H1 (cell line): ENCODE data around the gene MLEC. TPM values are rescaled to one million over a fixed set of nuclear protein-coding genes. Genes with fewer than 3 reads are reported as not detected.
A peak's percentile ranks its signal among the peaks of the same experiment; 100 is the strongest.

Experiments
- CTCF ChIA-PET: fragments of 300-600 bp; sonication (Branson Sonifier 250); formaldehyde crosslinking; loops from one replicate; lab custom pipeline; 2021; ENCODE audit not compliant: partially characterized antibody; lab: Charles Lee
- POLR2A ChIA-PET: fragments of 300-600 bp; sonication (Branson Sonifier 250); formaldehyde crosslinking; loops from one replicate; lab custom pipeline; 2021; ENCODE audit warnings: inconsistent platforms; ENCODE audit not compliant: partially characterized antibody; lab: Charles Lee
- DNase-seq, 2 experiments: peaks; one replicate each; pipeline versions ENCODE4 v3.0.0 to v3.0.0-alpha.2; 2010 to 2022; ENCODE audit warnings: low spot score in 2 of 2, low read depth in 1 of 2, mixed read lengths in 1 of 2
- FAIRE-seq: peaks from 2 replicates; lab custom pipeline; 2011; peaks lifted over from hg19 to GRCh38; lab: Jason Lieb, UNC
- H2AFZ ChIP-seq: 2 replicates; pipeline ENCODE4 v1.8.1; 2012; ENCODE audit warnings: low read length, inconsistent platforms
- H2AK5ac ChIP-seq: 2 replicates; pipeline ENCODE4 v1.6.1; 2013; ENCODE audit warnings: low read depth, low read length
- H2BK120ac ChIP-seq: replicated peaks from 2 replicates; pipeline ENCODE3; 2013; ENCODE audit warnings: low read depth, low read length, inconsistent platforms
- H2BK12ac ChIP-seq: 2 replicates; pipeline ENCODE4 v1.6.1; 2013; ENCODE audit warnings: low read depth, low read length
- H2BK15ac ChIP-seq: 2 replicates; pipeline ENCODE4 v1.6.1; 2013; ENCODE audit warnings: low read length
- H2BK20ac ChIP-seq: 2 replicates; pipeline ENCODE4 v1.6.1; 2013; ENCODE audit warnings: low read length
- H2BK5ac ChIP-seq: 2 replicates; pipeline ENCODE4 v1.6.1; 2013; ENCODE audit warnings: low read depth, low read length
- H3K14ac ChIP-seq: 2 replicates; pipeline ENCODE4 v1.6.1; 2013; ENCODE audit warnings: inconsistent platforms; ENCODE audit not compliant: insufficient read length
- H3K18ac ChIP-seq: 2 replicates; pipeline ENCODE4 v1.6.1; 2013; ENCODE audit warnings: low read length; ENCODE audit errors: extremely low read depth
- H3K23ac ChIP-seq: 2 replicates; pipeline ENCODE4 v1.6.1; 2013; ENCODE audit warnings: inconsistent platforms; ENCODE audit not compliant: insufficient read length
- H3K23me2 ChIP-seq: 2 replicates; pipeline ENCODE4 v1.6.1; 2013; ENCODE audit warnings: low read depth, low read length
- H3K27ac ChIP-seq: 2 replicates; pipeline ENCODE4 v1.6.1; 2011; ENCODE audit warnings: low read depth, low read length, inconsistent platforms
- H3K27me3 ChIP-seq, 4 experiments: replicated peaks in 1 of 4; 1 replicate in 1 of 4; 2 replicates in 3 of 4; pipeline versions ENCODE4 v1.6.1 to v1.8.1; 2011 to 2013; ENCODE audit warnings: low read length in 3 of 4, mild to moderate bottlenecking in 3 of 4, inconsistent platforms in 2 of 4, mixed read lengths in 2 of 4, moderate library complexity in 1 of 4; ENCODE audit not compliant: control insufficient read depth in 3 of 4, insufficient read depth in 3 of 4; ENCODE audit errors: extremely low read depth in 1 of 4
- H3K36me3 ChIP-seq, 4 experiments: 2 replicates each; pipeline versions ENCODE4 v1.6.1 to v1.8.1; 2011 to 2013; ENCODE audit warnings: mild to moderate bottlenecking in 4 of 4, low read length in 3 of 4, moderate library complexity in 2 of 4, control low read depth in 1 of 4, inconsistent platforms in 1 of 4; ENCODE audit not compliant: insufficient read depth in 4 of 4, control insufficient read depth in 2 of 4
- H3K4ac ChIP-seq: replicated peaks from 2 replicates; pipeline ENCODE3; 2013; ENCODE audit warnings: low read length, low read depth, mixed read lengths, inconsistent platforms; ENCODE audit not compliant: insufficient read length
- H3K4me1 ChIP-seq, 4 experiments: replicated peaks in 1 of 4; 1 replicate in 1 of 4; 2 replicates in 3 of 4; pipeline versions ENCODE4 v1.6.1 to v1.8.1; 2011 to 2013; ENCODE audit warnings: low read length in 3 of 4, inconsistent platforms in 2 of 4, mixed read lengths in 1 of 4; ENCODE audit not compliant: insufficient read depth in 4 of 4, control insufficient read depth in 3 of 4
- H3K4me2 ChIP-seq, 2 experiments: 2 replicates each; pipeline versions ENCODE4 v1.6.1 to v1.8.1; 2011 to 2013; ENCODE audit warnings: low read depth in 2 of 2, low read length in 2 of 2, control low read depth in 1 of 2, inconsistent platforms in 1 of 2, mild to moderate bottlenecking in 1 of 2; ENCODE audit not compliant: insufficient read depth in 1 of 2
- H3K4me3 ChIP-seq, 4 experiments: fragments of 200-600, 300-600 bp in 1 of 4; sonication (generic), shearing (Covaris generic), sonication (Bioruptor Twin) in 1 of 4; 2 replicates each; pipeline versions ENCODE4 v1.5.1 to v1.8.1; 2011 to 2016; ENCODE audit warnings: low read length in 4 of 4, low read depth in 3 of 4, control low read depth in 2 of 4, inconsistent platforms in 2 of 4, mild to moderate bottlenecking in 2 of 4, mixed read lengths in 1 of 4, moderate library complexity in 1 of 4; ENCODE audit not compliant: insufficient read depth in 2 of 4; ENCODE audit errors: extremely low read depth in 1 of 4
- H3K56ac ChIP-seq: replicated peaks from 2 replicates; pipeline ENCODE3; 2013; ENCODE audit warnings: low read depth, mild to moderate bottlenecking, mixed read lengths, low read length, inconsistent platforms; ENCODE audit not compliant: insufficient read length
- H3K79me1 ChIP-seq: 2 replicates; pipeline ENCODE4 v1.6.1; 2013; ENCODE audit warnings: low read depth, low read length, control low read depth
- H3K79me2 ChIP-seq, 2 experiments: 2 replicates each; pipeline versions ENCODE4 v1.6.1 to v1.8.1; 2012 to 2013; ENCODE audit warnings: low read length in 2 of 2, mild to moderate bottlenecking in 2 of 2, inconsistent platforms in 1 of 2; ENCODE audit not compliant: insufficient read depth in 2 of 2, control insufficient read depth in 1 of 2
- H3K9ac ChIP-seq, 4 experiments: replicated peaks in 1 of 4; 1 replicate in 1 of 4; 2 replicates in 3 of 4; pipeline versions ENCODE4 v1.6.1 to v1.8.1; 2011 to 2013; ENCODE audit warnings: low read depth in 3 of 4, low read length in 3 of 4, control low read depth in 2 of 4, mild to moderate bottlenecking in 2 of 4, moderate library complexity in 2 of 4, inconsistent platforms in 1 of 4; ENCODE audit errors: extremely low read depth in 1 of 4
- H3K9me3 ChIP-seq, 2 experiments: 2 replicates each; pipeline versions ENCODE4 v1.6.1 to v1.8.1; 2012 to 2013; ENCODE audit warnings: mild to moderate bottlenecking in 2 of 2, moderate library complexity in 2 of 2, control low read depth in 1 of 2, inconsistent platforms in 1 of 2, low read depth in 1 of 2, low read length in 1 of 2, mixed read lengths in 1 of 2; ENCODE audit not compliant: insufficient read depth in 2 of 2
- H4K20me1 ChIP-seq, 2 experiments: replicated peaks in 1 of 2; 2 replicates each; pipeline versions ENCODE3 to v1.8.1; 2011 to 2013; ENCODE audit warnings: inconsistent platforms in 2 of 2, low read length in 2 of 2, mild to moderate bottlenecking in 1 of 2; ENCODE audit not compliant: insufficient read depth in 2 of 2, control insufficient read depth in 1 of 2
- H4K5ac ChIP-seq: 2 replicates; pipeline ENCODE4 v1.6.1; 2013; ENCODE audit warnings: low read length, low read depth, mixed read lengths, inconsistent platforms; ENCODE audit not compliant: insufficient read length
- H4K8ac ChIP-seq: 2 replicates; pipeline ENCODE4 v1.8.0; 2013; ENCODE audit warnings: mild to moderate bottlenecking, moderate library complexity, low read length, inconsistent platforms; ENCODE audit not compliant: insufficient read depth; ENCODE audit errors: extremely low read depth
- H4K91ac ChIP-seq: replicated peaks from 2 replicates; pipeline ENCODE3; 2013; ENCODE audit warnings: low read length, mixed read lengths, inconsistent platforms; ENCODE audit not compliant: insufficient read length
- BCL11A ChIP-seq, 2 experiments: IDR thresholded peaks; one replicate each; pipeline ENCODE4 v1.6.1; 2011; ENCODE audit warnings: low read depth in 2 of 2, low read length in 2 of 2, mild to moderate bottlenecking in 2 of 2
- CTBP2 ChIP-seq: IDR thresholded peaks from 2 replicates; pipeline ENCODE4 v1.7.0; 2011; ENCODE audit warnings: borderline replicate concordance, mild to moderate bottlenecking, moderate library complexity, mixed read lengths, low read length; ENCODE audit not compliant: insufficient read depth, insufficient read length
- GABPA ChIP-seq: IDR thresholded peaks from 2 replicates; pipeline ENCODE4 v1.6.1; 2011; ENCODE audit warnings: mild to moderate bottlenecking, low read length, moderate library complexity, borderline replicate concordance; ENCODE audit not compliant: insufficient read depth
- JUN ChIP-seq: IDR thresholded peaks from 2 replicates; pipeline ENCODE4 v1.6.1; 2011; ENCODE audit warnings: low read depth, mild to moderate bottlenecking, improper control_type of control experiment, low read length
- KDM5A ChIP-seq: fragments of 200-600 bp; IDR thresholded peaks from 2 replicates; pipeline ENCODE4 v1.7.1; 2012; ENCODE audit warnings: mild to moderate bottlenecking, low read length, inconsistent platforms, mixed read lengths
- PHF8 ChIP-seq: fragments of 200-600 bp; sonication (generic); conservative IDR thresholded peaks from 2 replicates; pipeline ENCODE4 v1.7.1; 2012; ENCODE audit warnings: low read depth, mild to moderate bottlenecking, inconsistent platforms, low read length, moderate library complexity
- POLR2A ChIP-seq, 2 experiments: IDR thresholded peaks; 1 replicate in 1 of 2; 2 replicates in 1 of 2; pipeline ENCODE4 v1.6.1; 2011; ENCODE audit warnings: low read depth in 2 of 2, low read length in 2 of 2, mild to moderate bottlenecking in 2 of 2; ENCODE audit errors: control extremely low read depth in 1 of 2
- TAF1 ChIP-seq: IDR thresholded peaks from 2 replicates; pipeline ENCODE4 v1.6.1; 2011; ENCODE audit warnings: mild to moderate bottlenecking, low read depth, low read length
- TAF7 ChIP-seq: optimal IDR thresholded peaks from 2 replicates; pipeline ENCODE3; 2011; ENCODE audit warnings: low read depth, mild to moderate bottlenecking, inconsistent platforms, low read length, moderate library complexity, borderline replicate concordance
- WGBS, 2 experiments: shearing (Covaris generic) in 1 of 2; methylation state at CpG; one replicate each; pipeline versions ENCODE4 v1.1.6 to v1.1.7; 2013 to 2015; ENCODE audit warnings: low lambda C conversion rate in 2 of 2, mixed read lengths in 2 of 2, inconsistent platforms in 1 of 2, low coverage in 1 of 2, missing lambda C conversion rate in 1 of 2; ENCODE audit not compliant: insufficient replicate concordance in 2 of 2, insufficient coverage in 1 of 2, insufficient read length in 1 of 2; ENCODE audit errors: extremely low coverage in 1 of 2, missing lambda C conversion rate in 1 of 2; 5-methylcytosine and 5-hydroxymethylcytosine counted together
- polyA plus RNA-seq, 7 experiments: library from polyadenylated mRNA; depleted of rRNA in 3 of 7; stranded (reverse) in 5 of 7; unstranded in 2 of 7; fragments of >200 nt in 5 of 7; fragments of 200-250 nt in 2 of 7; gene quantifications; 1 replicate in 5 of 7; 2 replicates in 1 of 7; 4 replicates in 1 of 7; pipeline versions ENCODE4 v1.2.1 to v1.2.3, GENCODE V29; 2011 to 2013; ENCODE audit warnings: missing spikeins in 2 of 7, mixed read lengths in 2 of 7
- total RNA-seq: library from RNA; stranded (reverse); fragmentation: NEBNext Ultra II Directional; extraction: Animal tissue kit (Norgen Biotek cat#: 25700); gene quantifications from 2 replicates; pipeline ENCODE4 v1.2.1, GENCODE V29; 2021
- TF ChIP-seq, protein P1 (sequence below): IDR thresholded peaks from 2 replicates; pipeline ENCODE4 v1.6.1; 2012; ENCODE audit warnings: low read length, inconsistent platforms
- TF ChIP-seq, protein P2 (sequence below): IDR thresholded peaks from 2 replicates; pipeline ENCODE4 v1.6.1; 2011; ENCODE audit warnings: low read depth, mild to moderate bottlenecking, low read length; ENCODE audit not compliant: insufficient read depth

The MLEC gene
- total and polyA plus RNA-seq, 2 of the 8 experiments (the other 6 are each of a cell fraction or from before 2014, with no cell fraction given) = 37.1 to 260 TPM

DNA sequence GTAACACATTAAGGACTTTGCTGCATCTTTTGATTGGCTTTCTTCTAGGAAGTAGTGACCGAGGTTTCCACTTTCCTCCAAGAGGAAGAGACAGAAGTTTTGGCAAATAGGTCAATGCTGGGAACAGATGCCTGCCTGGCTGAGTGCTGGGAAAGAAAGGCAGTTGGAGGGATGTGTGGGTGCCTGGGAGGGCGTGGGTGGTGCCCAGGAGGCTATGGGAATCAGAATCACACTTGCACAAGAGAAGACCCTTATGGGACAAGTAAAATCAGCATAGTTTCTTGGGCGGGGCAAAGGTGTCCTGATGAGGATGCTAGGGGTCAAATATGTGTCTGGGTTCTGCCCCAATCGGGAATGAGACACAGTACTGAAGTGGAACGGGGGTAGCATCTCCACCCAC is 37.8 kb downstream of the MLEC start:
- Histone ChIP-seq H2BK20ac (no peak overlapping the region), H3K79me2 (no peaks in the 10 kb centered on the region), H2BK12ac (no peak overlapping the region), H3K14ac (no peak overlapping the region), H2BK120ac (no peak overlapping the region), H3K36me3 (peaks cover 20 to 37% (median 30%) of the 10 kb centered on the region in 4 experiments), H4K20me1 (peaks cover 0 to 8% of the 10 kb centered on the region in 2 experiments), H3K4me1 (peaks cover 0 to 5% (median 4%) of the 10 kb centered on the region in 4 experiments; a peak in 4 of 7 replicates), H3K9ac (no peak overlapping the region), H3K9me3 (no peaks in the 10 kb centered on the region), H3K27ac (no peak overlapping the region), H3K56ac (no peak overlapping the region), H4K91ac (no peak overlapping the region), H2AK5ac (no peak overlapping the region), H2AFZ (no peak overlapping the region), H3K4me3 (peak overlapping the region in 3 of 4 experiments; percentile 37 to 67 (median 37); a peak in 5 of 8 replicates), H3K4me2 (peak overlapping the region; percentile 77 to 81), H3K27me3 (peaks cover 0 to 4% (median 1%) of the 10 kb centered on the region in 4 experiments; a peak in 3 of 7 replicates), H2BK15ac (no peak overlapping the region), H2BK5ac (no peak overlapping the region), H4K5ac (no peak overlapping the region), H3K18ac (no peak overlapping the region), H3K4ac (no peak overlapping the region), H4K8ac (no peak overlapping the region), H3K23ac (no peak overlapping the region), H3K79me1 (no peaks in the 10 kb centered on the region), H3K23me2 (peaks cover 4% of the 10 kb centered on the region; the same call in 1 of the 2 replicates)
- CTCF ChIA-PET = interaction anchor here (0.6 to 1.4 kb wide), 7 partner anchors 8 to 247 kb away, joined by 3 to 7 read pairs (median 4); partner anchors contain the start of gene POP5
- POLR2A ChIA-PET = interaction anchor here (0.8 to 1.5 kb wide), 4 partner anchors 13 to 170 kb away, joined by 3 to 6 read pairs (median 6); partner anchors contain the start of gene POP5
- FAIRE-seq = no peak
- WGBS, 2 experiments = 75% methylated on average over 5 of the region's 5 CpGs; no CpG with 5 or more reads in 1 of the 2 experiments
- DNase-seq = no peak
- TF ChIP-seq GABPA (no peak), PHF8 (no peak), TAF1 (no peak), POLR2A (IDR thresholded peaks at IDR 0.05; ENCODE audit: control extremely low read depth in 1 of 2, low read depth in 2 of 2, low read length in 2 of 2) (no peak), JUN (no peak), BCL11A (IDR thresholded peaks at IDR 0.05; ENCODE audit: low read depth in 2 of 2, low read length in 2 of 2) (no peak), KDM5A (no peak), CTBP2 (no peak), TAF7 (no peak)
- TF ChIP-seq, protein P1, sequence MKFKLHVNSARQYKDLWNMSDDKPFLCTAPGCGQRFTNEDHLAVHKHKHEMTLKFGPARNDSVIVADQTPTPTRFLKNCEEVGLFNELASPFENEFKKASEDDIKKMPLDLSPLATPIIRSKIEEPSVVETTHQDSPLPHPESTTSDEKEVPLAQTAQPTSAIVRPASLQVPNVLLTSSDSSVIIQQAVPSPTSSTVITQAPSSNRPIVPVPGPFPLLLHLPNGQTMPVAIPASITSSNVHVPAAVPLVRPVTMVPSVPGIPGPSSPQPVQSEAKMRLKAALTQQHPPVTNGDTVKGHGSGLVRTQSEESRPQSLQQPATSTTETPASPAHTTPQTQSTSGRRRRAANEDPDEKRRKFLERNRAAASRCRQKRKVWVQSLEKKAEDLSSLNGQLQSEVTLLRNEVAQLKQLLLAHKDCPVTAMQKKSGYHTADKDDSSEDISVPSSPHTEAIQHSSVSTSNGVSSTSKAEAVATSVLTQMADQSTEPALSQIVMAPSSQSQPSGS = no peak
- TF ChIP-seq, protein P2, sequence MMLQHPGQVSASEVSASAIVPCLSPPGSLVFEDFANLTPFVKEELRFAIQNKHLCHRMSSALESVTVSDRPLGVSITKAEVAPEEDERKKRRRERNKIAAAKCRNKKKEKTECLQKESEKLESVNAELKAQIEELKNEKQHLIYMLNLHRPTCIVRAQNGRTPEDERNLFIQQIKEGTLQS = no peak
